ENCODE data around the gene DDX49.
"Not testable (repeated sequence)": the region's sequence is repeated elsewhere in the genome, so short reads cannot be mapped to it uniquely, and the experiment has no call there.

The DDX49 gene

GRCh38 chr19:18895038-18895823, 24.3 kb upstream of the DDX49 start:
- peak in 48 of 56 donors; percentile 23 to 96 (median 90) for DNase-seq

- peak in 38 of 56 donors; percentile 16 to 80 (median 41) for DNase-seq
Measured at GRCh38 chr19:18895824-18896341, 23.6 kb upstream of the DDX49 start, which contains the start of gene CERS1. CERS1 (minus strand) TSS chr19:18896158; CDS start chr19:18896072, 86 bp downstream.

DNA sequence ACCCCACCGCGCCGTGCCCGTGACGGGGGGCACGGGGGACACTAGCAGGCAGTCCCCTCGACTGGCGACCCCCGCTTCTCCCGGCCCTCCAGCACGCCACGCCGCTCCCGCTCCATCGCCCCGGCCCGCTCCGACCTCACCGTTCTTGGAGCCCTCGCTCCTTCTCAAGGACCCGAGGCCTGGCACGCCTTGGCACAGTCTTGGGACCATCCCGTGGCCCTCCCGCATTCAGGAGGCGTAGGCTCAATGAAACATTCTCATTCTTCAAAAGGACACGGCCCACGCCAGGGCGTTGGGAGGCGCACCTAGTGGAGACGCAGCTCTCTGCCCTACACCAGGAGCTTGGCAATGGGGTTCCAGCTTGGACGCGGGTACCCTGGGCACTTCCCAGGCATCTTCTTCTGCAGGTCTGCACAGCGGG, 23.1 kb upstream of the DDX49 start:
- peak in 41 of 56 donors; percentile 16 to 79 (median 41) for DNase-seq

DNA sequence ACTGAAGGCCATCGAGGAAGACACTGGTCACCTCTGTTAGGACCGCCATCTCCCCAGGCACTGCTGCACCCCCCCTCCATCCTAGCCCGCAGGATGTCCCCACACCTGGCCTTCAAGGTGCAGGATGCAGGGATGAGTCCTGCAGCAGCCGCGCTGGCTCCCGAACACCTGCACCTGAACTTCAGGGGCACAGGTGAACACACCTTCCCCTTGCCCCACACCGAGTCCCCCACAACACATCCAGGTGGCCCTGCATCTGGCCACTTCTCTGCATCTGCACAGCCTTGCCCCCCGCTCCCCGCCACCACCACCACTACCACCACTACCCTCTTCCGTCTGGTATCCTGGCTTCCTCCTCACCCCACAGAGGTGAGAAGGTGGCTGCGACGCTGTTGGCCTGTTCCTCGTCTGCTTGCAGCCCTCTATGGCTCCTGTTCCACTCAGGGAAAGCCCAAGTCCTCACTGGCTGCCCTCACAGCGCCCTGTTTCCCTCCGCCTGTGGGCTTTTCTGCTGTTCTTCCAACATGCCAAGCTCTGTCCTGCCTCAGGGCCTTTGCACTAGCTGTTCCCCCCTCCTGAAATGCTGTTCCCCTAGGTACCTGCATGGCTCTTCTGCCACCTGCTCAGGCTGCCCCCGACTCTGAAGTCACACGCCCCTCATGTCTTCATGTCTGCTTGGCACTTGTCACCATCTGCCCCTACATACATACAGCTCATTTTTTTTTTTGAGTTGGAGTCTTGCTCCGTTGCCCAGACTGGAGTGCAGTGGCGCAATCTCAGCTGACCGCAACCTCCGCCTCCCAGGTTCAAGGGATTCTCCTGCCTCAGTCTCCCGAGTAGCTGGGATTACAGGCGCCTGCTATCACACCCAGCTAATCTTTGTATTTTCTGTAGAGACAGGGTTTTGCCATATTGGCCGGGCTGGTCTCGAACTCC, 22.2 kb upstream of the DDX49 start:
- no peak for DNase-seq

GRCh38 chr19:18898081-18898606, 21.4 kb upstream of the DDX49 start:
- peak in 2 of 56 donors; percentile 9 to 25 for DNase-seq

DNA sequence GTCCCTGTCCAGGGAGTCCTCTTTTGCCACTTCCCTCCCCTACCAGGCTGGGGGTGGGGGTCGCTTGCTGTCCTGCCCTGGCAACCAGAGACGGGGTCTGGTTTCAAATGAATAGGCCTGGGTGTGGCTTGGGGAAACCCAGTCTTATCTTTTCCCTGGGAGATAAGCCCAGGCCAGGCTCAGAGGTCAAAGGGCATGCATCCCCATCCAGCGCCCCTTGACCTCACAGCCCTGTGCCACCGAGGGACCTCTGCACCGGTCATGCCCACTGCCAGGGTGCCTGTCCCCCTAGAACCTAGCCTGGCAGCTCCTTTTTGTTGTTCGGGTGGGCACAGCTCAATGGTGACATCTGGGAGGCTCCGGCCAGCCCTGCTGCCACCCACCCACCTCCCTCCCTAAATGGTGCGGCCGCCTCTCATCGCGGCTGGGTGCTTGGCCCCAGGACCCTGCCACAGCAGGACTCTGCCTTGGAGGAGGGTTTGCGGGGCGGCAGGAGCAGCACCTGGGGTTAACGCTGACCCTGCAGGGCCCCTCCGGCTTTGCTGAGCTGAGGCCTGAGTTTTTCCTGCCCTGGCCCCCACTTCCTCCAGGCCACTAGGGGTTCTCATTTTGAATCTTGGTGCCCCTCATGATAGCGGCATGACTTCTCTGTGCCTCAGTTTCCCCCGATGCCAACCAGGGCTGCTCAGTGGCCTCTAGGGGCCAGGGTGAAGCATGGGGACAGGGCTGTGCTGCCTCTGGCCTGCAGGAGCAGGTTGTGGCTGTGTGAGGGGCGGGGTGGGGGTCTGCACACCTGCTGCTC, 20.7 kb upstream of the DDX49 start:
- no peak for DNase-seq

DNA sequence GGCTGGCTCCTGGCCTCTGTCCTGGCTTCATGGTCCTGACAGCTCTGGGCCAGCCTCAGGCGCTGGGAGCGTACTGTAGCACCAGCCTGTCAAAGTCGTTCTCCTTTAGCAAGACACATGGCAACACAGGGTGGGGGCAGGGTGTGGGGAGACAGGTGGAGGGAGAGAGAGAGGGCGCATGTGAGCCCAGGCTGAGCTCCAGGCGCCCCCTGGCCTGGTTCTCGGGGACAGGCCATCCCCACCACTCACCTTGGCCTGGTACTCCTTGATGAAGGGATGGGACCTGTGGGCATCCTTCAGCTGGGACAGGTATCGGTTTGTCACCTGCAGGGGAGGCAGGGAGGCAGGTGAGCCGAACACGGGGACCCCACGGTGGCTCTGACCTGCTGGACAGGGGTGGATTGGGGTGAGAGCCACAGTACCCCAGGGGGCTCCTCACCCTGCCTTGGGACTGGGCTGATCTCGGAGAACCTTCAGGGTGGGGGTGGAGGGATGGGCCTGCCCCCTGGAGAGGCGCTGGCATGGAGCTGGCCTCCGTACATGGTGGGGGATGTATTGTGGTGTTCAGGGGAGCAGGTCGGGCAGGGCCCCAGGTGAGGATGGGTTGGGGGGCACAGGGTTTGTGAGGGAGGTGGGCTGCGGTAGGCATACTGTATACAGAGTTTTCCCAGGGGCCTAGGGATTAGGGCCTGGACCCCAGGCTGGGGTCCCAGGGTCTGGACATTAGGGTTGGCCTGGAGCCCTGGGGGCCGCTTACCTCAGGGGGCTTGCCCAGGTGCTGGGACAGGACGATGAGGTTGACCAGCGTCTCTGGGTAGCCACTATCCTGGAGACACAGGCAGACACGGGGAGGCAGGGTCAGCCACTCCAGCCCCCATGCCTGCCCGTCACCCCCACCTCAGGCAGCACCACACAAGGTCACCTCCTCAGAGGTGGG, 19.6 kb upstream of the DDX49 start:
- no peak for DNase-seq

DNA sequence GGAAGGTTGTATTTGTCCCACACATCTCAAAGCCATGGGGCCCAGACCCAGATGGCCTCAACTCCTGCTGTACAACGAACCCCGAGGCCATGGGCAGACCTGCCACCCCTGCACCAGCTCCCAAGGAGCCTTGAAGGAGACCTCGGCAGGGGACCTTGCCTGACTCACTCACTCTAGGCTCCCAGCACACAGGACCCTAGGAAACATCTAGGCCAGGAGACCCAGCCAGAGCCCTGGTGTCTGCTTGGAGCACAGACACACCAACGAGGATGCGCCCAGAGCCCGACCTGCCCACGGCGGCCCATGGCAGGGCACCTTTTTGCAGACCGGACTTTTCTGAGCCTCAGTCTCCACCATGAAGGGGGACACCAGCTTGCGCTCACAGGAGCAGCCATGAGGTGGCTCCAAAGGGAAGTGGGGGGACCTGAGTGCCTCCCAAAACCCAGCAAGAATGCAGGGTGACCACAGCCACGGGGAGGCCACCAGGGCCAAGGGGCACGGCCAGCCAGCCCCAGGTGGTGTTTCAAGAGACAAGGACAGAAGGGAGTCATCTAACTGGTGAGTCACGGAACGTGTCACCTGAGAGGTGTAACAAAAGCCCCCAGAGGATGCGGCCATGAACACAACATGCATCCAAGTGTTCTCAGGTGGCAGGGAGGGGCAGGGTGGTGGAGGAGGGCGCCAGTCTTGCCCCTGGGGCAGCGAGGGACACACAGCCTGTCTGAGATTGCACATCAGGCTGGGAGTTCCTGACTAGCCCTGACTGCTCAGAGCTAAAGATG, 18.6 kb upstream of the DDX49 start:
- DNase-seq: no peak

GRCh38 chr19:18901491-18901890, 18.0 kb upstream of the DDX49 start:
- no peak for DNase-seq

DNA sequence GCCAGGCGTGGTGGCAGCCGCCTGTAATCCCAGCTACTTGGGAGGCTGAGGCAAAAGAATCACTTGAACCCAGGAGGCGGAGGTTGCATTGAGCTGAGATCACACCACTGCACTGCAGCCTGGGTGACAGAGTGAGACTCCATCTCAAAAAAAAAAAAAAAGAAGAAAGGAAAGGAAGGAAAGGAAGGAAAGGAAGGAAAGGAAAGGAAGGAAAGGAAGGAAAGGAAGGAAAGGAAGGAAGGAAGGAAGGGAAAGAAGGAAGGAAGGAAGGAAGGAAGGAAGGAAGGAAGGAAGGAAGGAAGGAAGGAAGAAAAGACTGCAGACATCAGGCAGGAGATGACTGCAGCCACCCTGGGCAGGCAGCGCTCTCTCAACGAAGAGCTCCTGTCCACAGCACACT, 17.0 kb upstream of the DDX49 start:
- not testable (repeated sequence) for DNase-seq

DNA sequence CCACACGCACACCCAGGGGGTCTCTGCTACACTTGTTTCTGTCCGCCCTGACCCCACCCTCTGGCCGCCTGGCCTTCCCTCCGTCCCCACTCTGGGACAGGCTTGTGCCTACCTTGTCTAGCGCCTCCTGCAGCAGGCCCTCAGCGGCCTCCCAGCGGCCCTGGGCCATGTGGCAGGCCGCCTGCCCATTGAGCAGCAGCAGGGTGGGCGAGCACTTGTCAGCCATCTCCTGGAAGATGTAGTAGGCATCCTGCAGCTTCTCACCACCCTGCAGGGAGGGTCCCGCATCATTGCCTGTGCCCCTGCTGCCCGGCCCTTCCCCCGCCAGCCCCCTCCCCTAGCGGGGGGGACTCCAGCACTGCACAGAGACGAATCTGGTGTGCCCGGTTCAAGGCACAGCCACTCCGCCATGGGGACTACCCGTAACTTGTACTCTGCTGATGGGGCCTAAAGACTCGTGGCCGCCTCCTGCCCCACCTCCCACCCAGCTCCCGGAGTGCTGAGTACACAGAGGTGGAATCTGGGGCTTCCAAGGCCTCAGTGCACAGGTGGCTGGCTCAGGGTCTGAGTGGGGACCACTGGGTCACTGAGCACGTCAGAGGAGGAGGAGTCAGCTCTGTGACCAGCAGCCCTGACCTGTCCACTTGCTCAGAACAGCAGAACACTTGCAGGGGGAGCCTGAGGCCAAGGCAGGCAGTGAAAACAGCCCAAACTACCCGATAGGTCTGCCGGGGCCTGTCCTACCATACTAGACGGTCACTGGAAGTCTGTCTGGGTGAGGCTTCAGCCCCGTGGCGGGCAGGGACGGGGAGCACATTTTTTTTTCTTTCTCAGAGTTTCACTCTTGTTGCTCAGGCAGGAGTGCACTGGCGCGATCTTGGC, 16.1 kb upstream of the DDX49 start:
- DNase-seq: no peak

- DNase-seq: peak in 50 of 56 donors; percentile 14 to 88 (median 58)
Measured at GRCh38 chr19:18904334-18905057, 15.0 kb upstream of the DDX49 start.

- DNase-seq: no peak
Measured at GRCh38 chr19:18905058-18905456, 14.5 kb upstream of the DDX49 start.

DNA sequence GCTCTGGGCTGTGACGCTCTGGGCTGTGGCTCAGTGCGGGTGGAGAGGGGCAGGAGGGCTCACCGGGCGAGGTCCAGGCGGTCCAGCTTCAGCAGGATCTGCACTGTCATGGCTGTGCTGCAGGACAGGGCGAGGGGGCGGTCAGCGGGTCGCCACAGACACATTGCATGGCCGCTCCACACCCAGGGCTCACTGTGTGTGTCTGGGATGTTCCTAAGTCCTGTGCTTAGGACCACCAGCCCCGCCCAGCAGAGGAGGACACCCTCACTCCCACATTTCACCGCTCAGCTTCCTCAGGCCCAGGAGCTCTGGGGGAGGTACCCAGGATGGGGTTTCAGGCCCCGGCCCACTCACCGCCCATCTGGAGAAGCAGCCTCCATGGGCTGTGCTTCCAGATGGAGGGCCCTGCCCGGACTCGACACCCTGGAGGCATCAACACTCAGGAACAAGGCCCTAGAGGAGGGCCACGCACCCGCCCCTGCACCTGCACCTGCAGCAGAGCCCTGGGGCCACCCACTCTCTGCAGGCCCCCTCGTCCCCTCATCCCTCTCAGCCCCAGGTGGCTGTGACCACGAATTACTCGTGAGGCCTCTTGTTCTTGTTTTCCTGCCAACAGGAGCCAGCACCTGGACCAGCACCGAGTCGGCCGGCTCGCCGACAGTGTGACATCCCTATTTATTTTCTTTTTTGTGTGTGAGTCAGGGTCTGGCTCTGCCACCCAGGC, 13.8 kb upstream of the DDX49 start:
- DNase-seq: peak in 1 of 56 donors; percentile 38

DNA sequence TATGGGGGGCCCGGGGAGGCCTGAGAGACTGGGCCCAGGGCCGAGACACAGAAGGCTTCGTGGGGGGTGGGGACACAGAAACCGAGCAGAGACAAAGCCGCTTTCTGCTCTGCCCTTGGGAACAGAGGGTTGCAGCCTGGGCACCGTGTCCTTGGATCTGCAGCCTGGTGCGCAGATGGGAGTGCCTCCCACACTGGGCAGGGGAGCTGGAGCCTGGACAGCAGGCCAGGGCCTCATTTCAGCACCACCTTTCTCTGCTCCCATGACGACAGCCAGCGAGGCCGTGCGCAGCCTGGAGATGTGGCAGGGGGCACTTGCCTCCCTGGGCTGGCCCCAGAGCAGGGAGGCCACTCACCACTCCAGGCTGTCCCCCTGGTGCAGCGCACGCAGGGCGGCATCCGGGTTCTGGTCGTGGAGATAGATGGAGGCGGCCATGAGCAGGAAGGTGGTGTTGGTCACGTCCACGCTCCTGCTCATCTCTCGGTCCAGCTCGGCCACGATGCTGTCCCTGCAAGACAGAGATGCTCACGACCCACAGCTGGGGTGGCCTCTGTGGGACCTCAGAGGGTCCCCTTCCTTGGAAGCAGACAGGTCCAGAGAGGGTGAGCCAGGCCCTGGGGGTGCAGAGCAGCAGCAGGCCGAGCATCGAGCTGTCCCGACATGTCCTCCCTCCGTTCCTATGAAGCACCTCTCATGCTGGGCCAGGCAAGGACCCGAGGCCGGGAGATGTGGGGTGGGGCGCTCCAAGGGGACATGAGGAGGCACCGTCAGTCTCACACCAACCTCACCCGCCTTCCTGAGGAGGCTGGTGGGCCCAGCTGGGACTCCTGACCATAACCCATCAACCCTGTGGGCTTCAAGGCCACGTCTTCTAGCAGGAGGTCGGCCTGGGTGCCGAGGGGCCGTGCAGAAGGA, 12.7 kb upstream of the DDX49 start:
- DNase-seq: peak; percentile 11 to 93 (median 77)
